ENCODE results near the gene ECE1. TPM values are rescaled to one million over a fixed set of nuclear protein-coding genes. Genes with fewer than 3 reads are reported as not detected.

Gene ECE1
- total and polyA plus RNA-seq, 2 of the 8 experiments (the other 6 are each of a cell fraction or from before 2014, with no cell fraction given) = 21.4 to 36.8 TPM

GRCh38 chr1:21182181-21182731 is 108.0 kb downstream of the ECE1 start (continued):
- TF ChIP-seq, protein P1, sequence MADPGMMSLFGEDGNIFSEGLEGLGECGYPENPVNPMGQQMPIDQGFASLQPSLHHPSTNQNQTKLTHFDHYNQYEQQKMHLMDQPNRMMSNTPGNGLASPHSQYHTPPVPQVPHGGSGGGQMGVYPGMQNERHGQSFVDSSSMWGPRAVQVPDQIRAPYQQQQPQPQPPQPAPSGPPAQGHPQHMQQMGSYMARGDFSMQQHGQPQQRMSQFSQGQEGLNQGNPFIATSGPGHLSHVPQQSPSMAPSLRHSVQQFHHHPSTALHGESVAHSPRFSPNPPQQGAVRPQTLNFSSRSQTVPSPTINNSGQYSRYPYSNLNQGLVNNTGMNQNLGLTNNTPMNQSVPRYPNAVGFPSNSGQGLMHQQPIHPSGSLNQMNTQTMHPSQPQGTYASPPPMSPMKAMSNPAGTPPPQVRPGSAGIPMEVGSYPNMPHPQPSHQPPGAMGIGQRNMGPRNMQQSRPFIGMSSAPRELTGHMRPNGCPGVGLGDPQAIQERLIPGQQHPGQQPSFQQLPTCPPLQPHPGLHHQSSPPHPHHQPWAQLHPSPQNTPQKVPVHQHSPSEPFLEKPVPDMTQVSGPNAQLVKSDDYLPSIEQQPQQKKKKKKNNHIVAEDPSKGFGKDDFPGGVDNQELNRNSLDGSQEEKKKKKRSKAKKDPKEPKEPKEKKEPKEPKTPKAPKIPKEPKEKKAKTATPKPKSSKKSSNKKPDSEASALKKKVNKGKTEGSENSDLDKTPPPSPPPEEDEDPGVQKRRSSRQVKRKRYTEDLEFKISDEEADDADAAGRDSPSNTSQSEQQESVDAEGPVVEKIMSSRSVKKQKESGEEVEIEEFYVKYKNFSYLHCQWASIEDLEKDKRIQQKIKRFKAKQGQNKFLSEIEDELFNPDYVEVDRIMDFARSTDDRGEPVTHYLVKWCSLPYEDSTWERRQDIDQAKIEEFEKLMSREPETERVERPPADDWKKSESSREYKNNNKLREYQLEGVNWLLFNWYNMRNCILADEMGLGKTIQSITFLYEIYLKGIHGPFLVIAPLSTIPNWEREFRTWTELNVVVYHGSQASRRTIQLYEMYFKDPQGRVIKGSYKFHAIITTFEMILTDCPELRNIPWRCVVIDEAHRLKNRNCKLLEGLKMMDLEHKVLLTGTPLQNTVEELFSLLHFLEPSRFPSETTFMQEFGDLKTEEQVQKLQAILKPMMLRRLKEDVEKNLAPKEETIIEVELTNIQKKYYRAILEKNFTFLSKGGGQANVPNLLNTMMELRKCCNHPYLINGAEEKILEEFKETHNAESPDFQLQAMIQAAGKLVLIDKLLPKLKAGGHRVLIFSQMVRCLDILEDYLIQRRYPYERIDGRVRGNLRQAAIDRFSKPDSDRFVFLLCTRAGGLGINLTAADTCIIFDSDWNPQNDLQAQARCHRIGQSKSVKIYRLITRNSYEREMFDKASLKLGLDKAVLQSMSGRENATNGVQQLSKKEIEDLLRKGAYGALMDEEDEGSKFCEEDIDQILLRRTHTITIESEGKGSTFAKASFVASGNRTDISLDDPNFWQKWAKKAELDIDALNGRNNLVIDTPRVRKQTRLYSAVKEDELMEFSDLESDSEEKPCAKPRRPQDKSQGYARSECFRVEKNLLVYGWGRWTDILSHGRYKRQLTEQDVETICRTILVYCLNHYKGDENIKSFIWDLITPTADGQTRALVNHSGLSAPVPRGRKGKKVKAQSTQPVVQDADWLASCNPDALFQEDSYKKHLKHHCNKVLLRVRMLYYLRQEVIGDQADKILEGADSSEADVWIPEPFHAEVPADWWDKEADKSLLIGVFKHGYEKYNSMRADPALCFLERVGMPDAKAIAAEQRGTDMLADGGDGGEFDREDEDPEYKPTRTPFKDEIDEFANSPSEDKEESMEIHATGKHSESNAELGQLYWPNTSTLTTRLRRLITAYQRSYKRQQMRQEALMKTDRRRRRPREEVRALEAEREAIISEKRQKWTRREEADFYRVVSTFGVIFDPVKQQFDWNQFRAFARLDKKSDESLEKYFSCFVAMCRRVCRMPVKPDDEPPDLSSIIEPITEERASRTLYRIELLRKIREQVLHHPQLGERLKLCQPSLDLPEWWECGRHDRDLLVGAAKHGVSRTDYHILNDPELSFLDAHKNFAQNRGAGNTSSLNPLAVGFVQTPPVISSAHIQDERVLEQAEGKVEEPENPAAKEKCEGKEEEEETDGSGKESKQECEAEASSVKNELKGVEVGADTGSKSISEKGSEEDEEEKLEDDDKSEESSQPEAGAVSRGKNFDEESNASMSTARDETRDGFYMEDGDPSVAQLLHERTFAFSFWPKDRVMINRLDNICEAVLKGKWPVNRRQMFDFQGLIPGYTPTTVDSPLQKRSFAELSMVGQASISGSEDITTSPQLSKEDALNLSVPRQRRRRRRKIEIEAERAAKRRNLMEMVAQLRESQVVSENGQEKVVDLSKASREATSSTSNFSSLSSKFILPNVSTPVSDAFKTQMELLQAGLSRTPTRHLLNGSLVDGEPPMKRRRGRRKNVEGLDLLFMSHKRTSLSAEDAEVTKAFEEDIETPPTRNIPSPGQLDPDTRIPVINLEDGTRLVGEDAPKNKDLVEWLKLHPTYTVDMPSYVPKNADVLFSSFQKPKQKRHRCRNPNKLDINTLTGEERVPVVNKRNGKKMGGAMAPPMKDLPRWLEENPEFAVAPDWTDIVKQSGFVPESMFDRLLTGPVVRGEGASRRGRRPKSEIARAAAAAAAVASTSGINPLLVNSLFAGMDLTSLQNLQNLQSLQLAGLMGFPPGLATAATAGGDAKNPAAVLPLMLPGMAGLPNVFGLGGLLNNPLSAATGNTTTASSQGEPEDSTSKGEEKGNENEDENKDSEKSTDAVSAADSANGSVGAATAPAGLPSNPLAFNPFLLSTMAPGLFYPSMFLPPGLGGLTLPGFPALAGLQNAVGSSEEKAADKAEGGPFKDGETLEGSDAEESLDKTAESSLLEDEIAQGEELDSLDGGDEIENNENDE (IDR thresholded peaks at IDR 0.05; ENCODE audit: insufficient replicate concordance, low read length) = no peak
- TF ChIP-seq BCL11A (IDR thresholded peaks at IDR 0.05; ENCODE audit: low read depth in 2 of 2, low read length in 2 of 2) (no peak), GABPA (IDR thresholded peaks at IDR 0.05; ENCODE audit: borderline replicate concordance, insufficient read depth, low read length) (no peak), TCF12 (IDR thresholded peaks at IDR 0.05; ENCODE audit: low read depth, low read length) (no peak), SP4 (IDR thresholded peaks at IDR 0.05; ENCODE audit: low read length) (no peak), CBX5 (IDR thresholded peaks at IDR 0.05; ENCODE audit: low read depth, low read length) (no peak), RBBP5 (IDR thresholded peaks at IDR 0.05; ENCODE audit: borderline replicate concordance, low read depth, low read length) (no peak), CREB1 (IDR thresholded peaks at IDR 0.05) (no peak), TBP (IDR thresholded peaks at IDR 0.05; ENCODE audit: low read depth, low read length) (no peak), NRF1 (IDR thresholded peaks at IDR 0.05; ENCODE audit: low read depth, low read length) (no peak)
